GM12872 (cell line): ENCODE measurements around the gene DRGX.

ENCODE experiments used
- CTCF ChIP-seq: IDR thresholded peaks from 3 replicates; pipeline ENCODE4 v1.5.1; 2011; ENCODE audit warnings: low read depth, mild to moderate bottlenecking, low read length, moderate library complexity; ENCODE audit not compliant: insufficient read depth

DRGX gene

GRCh38 chr10:49396666-49396999 lies 744 bp upstream of the DRGX start:
- TF ChIP-seq CTCF, result no peak

- TF ChIP-seq CTCF, result no peak
Measured at GRCh38 chr10:49394933-49395740, 752 bp downstream of the DRGX start.

GRCh38 chr10:49393757-49394156 lies 2.1 kb downstream of the DRGX start:
- TF ChIP-seq CTCF, result peak; percentile 24; the same call in 1 of the 3 replicates

GRCh38 chr10:49393301-49393700 lies 2.6 kb downstream of the DRGX start:
- no peak for TF ChIP-seq CTCF

GRCh38 chr10:49389361-49389933 lies 6.4 kb downstream of the DRGX start:
- TF ChIP-seq CTCF, result no peak

- no peak for TF ChIP-seq CTCF
Measured at GRCh38 chr10:49388161-49388560, 7.7 kb downstream of the DRGX start.

GRCh38 chr10:49387071-49387470 lies 8.8 kb downstream of the DRGX start:
- TF ChIP-seq CTCF, result no peak
